Adrenal gland (tissue), 5 donors: ENCODE results near the gene CFAP410.

ENCODE experiments used
- POLR2A ChIP-seq, 2 donors: fragments of 450-650 bp; IDR thresholded peaks; one replicate each; pipeline ENCODE4 v1.6.1; 2017; ENCODE audit warnings: antibody characterized with exemption in 2 of 2, mild to moderate bottlenecking in 2 of 2, moderate library complexity in 1 of 2
- TF ChIP-seq, protein P1 (sequence below), 6 experiments: fragments of 450-650 bp in 4 of 6; fragments of 200-600 bp in 2 of 6; sonication (generic) in 1 of 6; IDR thresholded peaks; 1 replicate in 5 of 6; 2 replicates in 1 of 6; pipeline versions ENCODE4 v1.5.1 to v1.8.0; 2016 to 2021; ENCODE audit warnings: antibody characterized with exemption in 6 of 6, mild to moderate bottlenecking in 2 of 6, moderate library complexity in 1 of 6
- donor health status: DM: no; HTN: no; CAD: no.

DNA sequence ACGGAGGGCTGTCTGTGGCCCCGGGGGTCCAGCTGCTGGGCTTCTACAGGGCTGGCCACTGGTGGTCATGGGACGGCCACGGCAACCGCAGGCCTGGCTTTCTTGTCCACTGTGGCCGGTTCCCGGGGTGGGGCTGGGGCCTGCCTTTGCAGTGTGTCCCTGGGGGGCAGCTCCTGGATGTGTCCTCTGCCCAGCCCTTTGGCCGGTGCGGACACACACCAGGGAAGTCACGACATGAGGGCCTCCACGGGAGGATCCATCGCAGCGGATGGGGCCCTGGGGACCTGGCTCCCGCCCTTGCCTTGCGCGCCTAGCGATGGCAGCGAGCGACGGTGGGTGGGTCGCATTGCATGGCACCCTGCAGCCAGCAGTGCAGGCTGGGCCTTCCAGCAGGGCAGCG, 21.3 kb downstream of the CFAP410 start:
- TF ChIP-seq, protein P1, sequence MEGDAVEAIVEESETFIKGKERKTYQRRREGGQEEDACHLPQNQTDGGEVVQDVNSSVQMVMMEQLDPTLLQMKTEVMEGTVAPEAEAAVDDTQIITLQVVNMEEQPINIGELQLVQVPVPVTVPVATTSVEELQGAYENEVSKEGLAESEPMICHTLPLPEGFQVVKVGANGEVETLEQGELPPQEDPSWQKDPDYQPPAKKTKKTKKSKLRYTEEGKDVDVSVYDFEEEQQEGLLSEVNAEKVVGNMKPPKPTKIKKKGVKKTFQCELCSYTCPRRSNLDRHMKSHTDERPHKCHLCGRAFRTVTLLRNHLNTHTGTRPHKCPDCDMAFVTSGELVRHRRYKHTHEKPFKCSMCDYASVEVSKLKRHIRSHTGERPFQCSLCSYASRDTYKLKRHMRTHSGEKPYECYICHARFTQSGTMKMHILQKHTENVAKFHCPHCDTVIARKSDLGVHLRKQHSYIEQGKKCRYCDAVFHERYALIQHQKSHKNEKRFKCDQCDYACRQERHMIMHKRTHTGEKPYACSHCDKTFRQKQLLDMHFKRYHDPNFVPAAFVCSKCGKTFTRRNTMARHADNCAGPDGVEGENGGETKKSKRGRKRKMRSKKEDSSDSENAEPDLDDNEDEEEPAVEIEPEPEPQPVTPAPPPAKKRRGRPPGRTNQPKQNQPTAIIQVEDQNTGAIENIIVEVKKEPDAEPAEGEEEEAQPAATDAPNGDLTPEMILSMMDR (IDR thresholded peaks at IDR 0.05): no peak
- TF ChIP-seq POLR2A (IDR thresholded peaks at IDR 0.05): no peak
